HCT116 (cell line): Measurements from ENCODE around the gene CDH4.

Experiments used
- CEBPB ChIP-seq: IDR thresholded peaks from 2 replicates; pipeline ENCODE4 v1.6.1; 2012; ENCODE audit warnings: low read depth
- CTCF ChIP-seq, 3 experiments: fragments of 200-600 bp in 1 of 3; sonication (generic) in 1 of 3; IDR thresholded peaks in 2 of 3; conservative IDR thresholded peaks in 1 of 3; 2 replicates each; pipeline ENCODE4 v1.5.1; 2012 to 2017; ENCODE audit warnings: low read depth in 2 of 3, low read length in 2 of 3, antibody characterized with exemption in 1 of 3, borderline replicate concordance in 1 of 3, control low read depth in 1 of 3, mild to moderate bottlenecking in 1 of 3, mixed read lengths in 1 of 3, mixed run types in 1 of 3, moderate library complexity in 1 of 3; ENCODE audit not compliant: insufficient read depth in 1 of 3
- EGR1 ChIP-seq: IDR thresholded peaks from 2 replicates; pipeline ENCODE4 v1.6.1; 2012; ENCODE audit warnings: low read depth
- EZH2 ChIP-seq: fragments of 200-600 bp; sonication (generic); IDR thresholded peaks from 2 replicates; pipeline ENCODE4 v1.6.1; 2017; ENCODE audit warnings: antibody characterized with exemption, mixed run types
- EZH2phosphoT487 ChIP-seq: fragments of 200-600 bp; IDR thresholded peaks from 2 replicates; pipeline ENCODE4 v1.6.1; 2018; ENCODE audit warnings: antibody characterized with exemption, borderline replicate concordance
- JUND ChIP-seq: IDR thresholded peaks from 2 replicates; pipeline ENCODE4 v1.6.1; 2012
- MAX ChIP-seq: IDR thresholded peaks from 2 replicates; pipeline ENCODE4 v1.6.1; 2012
- POLR2A ChIP-seq: IDR thresholded peaks from 2 replicates; pipeline ENCODE4 v1.7.0; 2011; ENCODE audit warnings: borderline replicate concordance; ENCODE audit not compliant: insufficient read depth, insufficient read length; ENCODE audit errors: extremely low read depth
- POLR2AphosphoS5 ChIP-seq: IDR thresholded peaks from 2 replicates; pipeline ENCODE4 v1.6.1; 2011; ENCODE audit warnings: mild to moderate bottlenecking, low read depth, low read length, moderate library complexity
- RAD21 ChIP-seq: IDR thresholded peaks from 2 replicates; pipeline ENCODE4 v1.6.1; 2012; ENCODE audit warnings: low read depth, mild to moderate bottlenecking
- REST ChIP-seq: IDR thresholded peaks from 2 replicates; pipeline ENCODE4 v1.6.1; 2012; ENCODE audit warnings: low read depth
- ZBTB33 ChIP-seq: IDR thresholded peaks from 2 replicates; pipeline ENCODE4 v1.6.1; 2011; ENCODE audit warnings: mild to moderate bottlenecking, low read length, moderate library complexity; ENCODE audit not compliant: insufficient replicate concordance; ENCODE audit errors: extremely low read depth
- ZFX ChIP-seq: fragments of 450-650 bp; IDR thresholded peaks from 2 replicates; pipeline ENCODE4 v1.6.1; 2017
- ZNF274 ChIP-seq: fragments of 200-500 bp; sonication (Bioruptor generic); IDR thresholded peaks from 2 replicates; pipeline ENCODE4 v1.6.1; 2014; ENCODE audit warnings: mild to moderate bottlenecking, low read depth, low read length, inconsistent platforms

GRCh38 chr20:61739086-61739831 is 487.2 kb downstream of the CDH4 start:
- TF ChIP-seq POLR2A, result no peak
- TF ChIP-seq POLR2AphosphoS5, result no peak
- no peak for TF ChIP-seq MAX
- TF ChIP-seq CTCF (IDR thresholded peaks at IDR 0.05 in 2 of 3, conservative IDR thresholded peaks at IDR 0.05 in 1 of 3; ENCODE audit: borderline replicate concordance in 1 of 3, insufficient read depth in 1 of 3, low read depth in 2 of 3, low read length in 2 of 3), result no peak
- TF ChIP-seq JUND, result no peak
- TF ChIP-seq ZFX, result no peak
- no peak for TF ChIP-seq EZH2phosphoT487
- no peak for TF ChIP-seq EZH2
- TF ChIP-seq CEBPB, result no peak
- no peak for TF ChIP-seq ZBTB33
- no peak for TF ChIP-seq RAD21
- no peak for TF ChIP-seq EGR1
- no peak for TF ChIP-seq ZNF274
- no peak for TF ChIP-seq REST
